Dermis blood vessel endothelial cell (primary cell): ENCODE results near the gene CTRL. TPM values are rescaled to one million over a fixed set of nuclear protein-coding genes. Genes with fewer than 3 reads are reported as not detected.
A peak's percentile ranks its signal among the peaks of the same experiment; 100 is the strongest.
"Not testable (repeated sequence)": the region's sequence is repeated elsewhere in the genome, so short reads cannot be mapped to it uniquely, and the experiment has no call there.

Source experiments
- DNase-seq: peaks from one replicate; pipeline ENCODE4 v3.0.0; 2010
- total RNA-seq: library from RNA; depleted of rRNA; stranded (reverse); fragments of >200 nt; gene quantifications from 2 replicates; pipeline ENCODE4 v1.2.3, GENCODE V29; 2014

CTRL gene
- total RNA-seq, 1 donor from 2014 or later, result 0.17 TPM

DNA sequence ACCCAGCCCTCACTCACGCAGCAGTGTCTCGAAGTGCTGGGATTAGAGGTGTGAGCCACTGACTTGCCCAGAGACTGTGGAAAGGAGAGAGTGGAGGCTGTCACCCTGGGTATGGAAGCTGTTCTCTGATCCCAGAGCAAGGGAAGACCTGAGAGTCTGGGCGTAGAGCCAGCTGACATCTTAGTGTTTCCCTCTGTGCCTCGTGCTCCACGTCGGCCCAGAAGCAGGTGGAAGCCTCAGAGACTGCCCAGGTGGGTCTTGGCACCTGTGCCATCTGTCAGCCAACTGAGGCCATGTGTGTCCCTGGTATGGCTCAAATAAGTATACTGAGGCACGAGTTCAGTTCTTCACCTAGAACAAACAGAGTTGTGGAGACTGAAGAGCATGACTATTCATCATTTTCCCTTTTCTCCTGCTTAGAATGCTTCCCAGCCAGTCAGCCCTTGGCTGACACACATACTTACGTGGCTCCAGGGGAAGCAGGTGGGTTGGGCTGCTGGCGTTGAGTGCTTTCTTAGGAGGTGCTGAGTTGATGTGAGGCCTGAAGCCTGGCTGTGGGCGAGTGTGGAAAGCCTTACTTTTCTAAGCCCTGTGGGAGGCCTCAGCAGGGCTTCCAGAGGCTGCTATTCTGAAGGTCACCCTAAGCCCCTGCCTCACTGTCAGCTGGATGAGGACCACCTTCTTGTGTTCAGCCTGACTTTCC is 8.1 kb downstream of the CTRL start:
- no peak for DNase-seq

- no peak for DNase-seq
Observed at GRCh38 chr16:67922740-67923139, 8.9 kb downstream of the CTRL start.

DNA sequence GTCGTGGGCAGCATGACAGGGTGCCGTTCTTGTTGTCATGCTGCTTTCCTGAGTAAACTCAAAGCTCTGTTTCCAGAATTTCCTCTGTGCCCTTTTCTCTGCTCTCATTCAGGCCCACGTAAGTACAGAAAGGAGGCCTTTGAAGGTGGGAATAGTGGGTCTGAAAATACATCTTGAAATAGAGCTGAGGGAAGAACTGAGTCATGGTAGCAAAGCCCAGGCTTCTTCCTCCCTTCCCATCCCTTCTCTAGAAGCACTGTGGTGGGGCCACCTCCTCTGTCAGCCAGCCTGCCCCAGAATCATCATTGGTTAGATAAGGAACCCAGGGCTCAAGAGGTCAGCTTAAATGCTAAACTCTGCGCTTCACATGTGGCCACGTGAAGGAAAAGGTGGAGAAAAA is 9.4 kb downstream of the CTRL start:
- no peak for DNase-seq

- DNase-seq, result no peak
Observed at GRCh38 chr16:67919622-67920221, 11.9 kb downstream of the CTRL start.

GRCh38 chr16:67917852-67918236 is 13.8 kb downstream of the CTRL start:
- peak; percentile 56 for DNase-seq

GRCh38 chr16:67917140-67917851 is 14.4 kb downstream of the CTRL start:
- no peak for DNase-seq

- no peak for DNase-seq
Observed at GRCh38 chr16:67915831-67916723, 15.6 kb downstream of the CTRL start.

GRCh38 chr16:67915496-67915769 is 16.2 kb downstream of the CTRL start:
- not testable (repeated sequence) for DNase-seq

DNA sequence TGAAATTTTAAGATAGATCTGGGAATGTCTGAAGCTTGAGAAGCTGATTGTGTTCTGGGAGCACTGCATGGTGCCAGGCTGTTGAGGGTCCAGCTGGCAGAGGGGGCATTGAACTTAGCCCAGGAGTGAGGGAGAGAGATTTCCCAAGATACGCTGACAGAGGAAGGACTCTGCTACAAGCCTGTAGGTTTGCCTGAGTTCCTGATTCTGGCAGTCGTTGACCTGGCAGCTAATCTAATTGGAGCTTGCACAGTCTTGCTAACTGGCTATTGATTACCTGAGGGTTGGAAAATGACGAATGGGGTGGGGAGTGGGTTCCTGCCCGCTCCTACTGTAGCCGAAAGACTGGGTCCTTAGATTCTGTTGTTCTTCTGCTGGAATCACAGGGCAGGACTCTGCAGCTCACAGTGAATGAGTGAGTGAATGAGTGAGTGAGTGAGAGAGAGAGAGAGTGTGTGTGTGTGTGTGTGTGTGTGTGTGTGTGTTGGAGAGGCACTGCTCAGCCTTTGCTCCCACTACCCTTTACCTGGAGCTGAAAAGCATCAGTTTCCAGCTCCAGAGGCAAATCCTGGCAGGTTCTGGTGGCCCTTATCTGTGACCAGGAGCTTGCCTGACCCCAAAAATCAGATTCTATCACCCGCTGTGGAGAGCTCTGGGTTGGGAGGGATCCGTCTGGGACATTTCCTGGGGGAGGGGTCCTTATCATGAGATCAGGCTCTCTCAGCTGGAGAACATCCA is 16.7 kb downstream of the CTRL start:
- DNase-seq, result no peak

DNA sequence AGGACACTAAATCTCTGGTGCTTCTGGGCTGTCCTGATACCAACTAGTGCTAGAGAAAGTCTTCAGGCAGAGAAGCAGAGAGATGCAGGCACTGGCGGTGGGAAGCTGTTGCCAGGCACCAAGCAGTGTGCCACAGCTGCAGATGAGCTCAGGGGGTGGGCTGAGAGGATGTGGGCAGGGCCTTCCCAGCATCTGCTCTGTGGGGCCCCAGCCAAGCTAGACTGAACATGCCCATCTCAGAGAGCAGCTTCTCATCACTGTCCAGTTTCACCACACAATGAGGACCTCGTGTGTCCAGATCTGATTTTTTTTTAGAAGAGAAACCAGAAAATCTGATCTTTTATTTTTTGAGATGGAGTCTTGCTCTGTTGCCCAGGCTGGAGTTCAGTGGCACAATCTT is 21.5 kb downstream of the CTRL start:
- peak; percentile 55 for DNase-seq

GRCh38 chr16:67909056-67909742 is 22.5 kb downstream of the CTRL start:
- no peak for DNase-seq

- no peak for DNase-seq
Observed at GRCh38 chr16:67907397-67908180, 24.1 kb downstream of the CTRL start.

DNA sequence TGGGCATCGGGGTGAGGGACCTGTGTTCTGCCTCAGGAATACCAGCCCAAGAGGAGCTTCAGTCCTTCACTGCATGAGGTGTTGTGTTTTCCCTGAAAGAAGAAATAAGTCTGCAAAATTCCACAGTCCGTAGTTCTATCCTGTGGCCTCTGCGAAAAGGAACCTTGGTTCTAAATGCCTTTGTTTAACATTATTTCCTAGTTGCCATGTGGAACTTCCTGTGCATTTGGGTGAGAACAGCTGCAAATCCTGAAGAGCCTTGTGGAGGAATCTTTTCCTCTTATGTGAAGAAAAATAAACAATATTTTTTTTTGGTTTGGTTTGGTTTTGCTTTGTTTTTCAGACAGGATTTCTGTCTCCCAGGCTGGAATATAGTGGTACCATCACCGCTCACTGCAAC is 28.8 kb downstream of the CTRL start:
- peak; percentile 91 for DNase-seq

GRCh38 chr16:67901734-67902133 is 29.9 kb downstream of the CTRL start:
- DNase-seq, result no peak

GRCh38 chr16:67897231-67897630 is 34.4 kb downstream of the CTRL start:
- DNase-seq, result peak; percentile 90

DNA sequence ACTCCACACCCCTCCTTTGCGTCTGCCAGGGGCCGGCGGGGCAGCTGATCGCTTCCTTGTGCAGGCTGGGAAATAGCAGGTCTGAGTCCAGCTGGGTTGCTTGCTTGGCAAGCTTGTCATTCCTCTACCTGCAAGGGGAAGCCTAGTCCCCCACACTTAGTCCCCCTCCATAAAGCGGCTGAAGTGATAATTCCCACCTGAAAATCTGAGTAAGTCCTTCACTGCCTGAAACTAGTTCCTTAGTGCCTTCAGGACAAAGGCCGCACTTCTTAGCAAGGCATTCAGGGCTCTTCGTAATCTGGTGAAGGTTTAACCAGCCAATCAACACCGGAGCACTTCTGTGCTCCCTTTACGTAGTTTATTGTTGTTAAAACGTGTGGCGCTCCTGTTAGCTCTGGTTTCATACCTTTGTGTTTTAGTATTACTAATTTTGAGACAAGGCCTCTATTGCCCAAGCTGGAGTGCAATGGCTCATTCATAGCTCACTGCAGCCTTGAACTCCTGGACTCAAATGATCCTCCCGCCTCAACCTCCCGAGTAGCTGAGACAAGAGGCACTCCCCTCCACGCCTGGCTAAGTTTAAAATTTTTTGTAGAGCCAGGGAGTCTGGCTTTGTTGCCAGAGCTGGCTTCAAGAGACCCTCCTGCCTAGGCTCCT is 37.8 kb downstream of the CTRL start:
- DNase-seq, result peak; percentile 64

DNA sequence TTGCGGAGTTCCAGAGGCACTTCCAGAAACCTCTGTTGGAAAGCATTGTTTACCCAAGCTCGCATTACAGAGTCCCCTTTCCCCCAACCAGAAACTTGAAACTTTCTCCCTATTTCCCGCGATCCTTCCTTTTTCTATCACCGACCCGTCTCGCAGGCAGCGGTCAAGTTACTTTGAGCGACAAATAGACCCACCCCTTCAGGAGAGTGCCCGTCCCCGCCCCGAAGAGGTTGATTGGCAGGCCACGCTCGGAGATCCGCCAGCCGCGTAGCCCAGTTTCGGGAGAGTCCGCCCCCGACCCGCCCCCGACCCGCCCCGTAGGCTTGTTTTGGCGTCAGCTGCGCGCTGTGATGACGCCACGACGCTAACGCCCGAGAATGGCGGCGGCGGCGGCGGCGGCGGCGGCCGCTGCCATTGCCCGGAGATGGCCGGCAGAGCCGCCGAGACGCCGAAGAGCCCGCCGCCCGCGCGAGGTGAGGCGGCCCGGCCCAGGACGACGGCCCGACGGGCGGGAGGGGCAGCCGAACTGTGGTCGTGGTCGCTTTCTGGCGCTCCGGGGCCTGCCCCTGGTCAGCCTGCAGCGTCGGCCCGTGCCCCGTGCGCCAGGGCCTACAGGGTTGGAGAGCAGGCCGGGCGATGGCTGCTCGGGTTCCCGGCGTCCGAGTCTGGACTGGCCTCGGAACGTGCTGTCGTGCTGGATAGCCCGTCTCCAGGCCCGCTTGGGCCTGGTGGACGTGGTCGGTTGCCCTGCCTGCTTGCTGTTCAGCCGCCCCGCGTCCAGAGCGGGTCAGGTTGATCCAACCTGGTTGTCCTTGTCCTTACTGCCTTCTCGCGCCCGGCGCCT is 38.5 kb downstream of the CTRL start, which contains the start of gene PSKH1:
Gene PSKH1 (plus strand): TSS at position 356 of the 844 bp plus-strand sequence. CDS start 15,496 bp downstream, outside the sequence.
- peak; percentile 97 for DNase-seq

DNA sequence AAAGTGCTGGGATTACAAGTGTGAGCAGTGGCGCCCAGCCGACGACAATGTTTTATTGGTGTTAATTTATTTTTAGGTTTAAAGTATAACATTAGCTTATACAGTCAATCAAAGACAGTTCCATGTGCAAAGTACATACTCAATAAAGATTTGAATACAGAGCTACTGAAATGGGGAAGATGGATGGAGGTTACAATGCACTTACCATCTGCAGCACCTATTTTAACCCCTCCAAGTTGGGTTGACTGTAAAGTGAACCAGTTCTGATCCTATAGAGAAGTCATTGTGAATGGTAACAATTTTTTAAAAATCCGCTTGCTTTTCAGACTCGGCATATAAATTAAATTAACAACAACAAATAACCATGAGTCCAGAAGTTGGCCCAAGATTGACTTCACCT is 39.3 kb downstream of the CTRL start:
- no peak for DNase-seq

DNA sequence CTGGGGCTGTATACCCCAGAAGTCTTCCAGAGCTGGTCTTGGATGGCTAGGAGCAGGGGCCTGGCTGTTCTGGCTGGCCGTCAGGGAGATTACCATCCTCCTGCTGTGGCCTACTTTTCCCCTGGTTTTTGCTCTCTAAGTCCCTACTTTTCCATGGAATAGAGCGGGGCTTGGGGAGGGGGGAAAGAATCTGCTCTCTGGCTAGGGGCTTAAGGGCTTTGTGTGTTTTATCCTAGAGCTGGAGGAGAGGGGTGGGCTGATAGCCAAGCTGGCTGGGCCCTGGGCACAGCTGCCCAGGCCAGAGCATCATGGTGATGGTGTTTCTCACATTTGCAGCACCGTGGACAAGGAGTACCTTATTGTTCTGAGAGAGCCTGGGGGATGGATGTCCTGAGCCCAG is 43.3 kb downstream of the CTRL start:
- DNase-seq, result no peak
